Spleen (tissue), 7 donors: Measurements from ENCODE around the gene RASAL3.

Source experiments
- CTCF ChIP-seq, 11 experiments: fragments of 200-600 bp in 7 of 11; fragments of 450-650 bp in 4 of 11; sonication (generic) in 4 of 11; IDR thresholded peaks in 8 of 11; conservative IDR thresholded peaks in 3 of 11; 1 replicate in 7 of 11; 2 replicates in 4 of 11; pipeline versions ENCODE4 v1.4.0 to v1.8.0; 2016 to 2021; ENCODE audit warnings: antibody characterized with exemption in 11 of 11, inconsistent platforms in 4 of 11, mild to moderate bottlenecking in 1 of 11
- POLR2A ChIP-seq, 3 donors: fragments of 450-650 bp; IDR thresholded peaks; one replicate each; pipeline ENCODE4 v1.5.1; 2017; ENCODE audit warnings: antibody characterized with exemption in 3 of 3, mild to moderate bottlenecking in 1 of 3
- donor health status: DM: no; HTN: no; CAD: no; lungs with moderate emphysema.
- donor health status: DM: no; HTN: no; CAD: no.
- donor health status: DM: no; HTN: no; CAD: no.

GRCh38 chr19:15498156-15498858 is 34.0 kb upstream of the RASAL3 start:
- TF ChIP-seq CTCF (IDR thresholded peaks at IDR 0.05 in 8 of 11, conservative IDR thresholded peaks at IDR 0.05 in 3 of 11) (no peak), POLR2A (IDR thresholded peaks at IDR 0.05) (no peak)
